Upper lobe of left lung (tissue), 6 donors: Measurements from ENCODE around the gene MTFMT. TPM values are rescaled to one million over a fixed set of nuclear protein-coding genes. Genes with fewer than 3 reads are reported as not detected.

Experiments
- ATAC-seq, 2 donors: fragments of 200-7000 bp; cut with Tn5 transposase; one replicate each; pipeline ENCODE4 v1.9.1; 2022; ENCODE audit warnings: mild to moderate bottlenecking in 2 of 2, moderate library complexity in 2 of 2; ENCODE audit not compliant: low FRiP score in 2 of 2
- DNase-seq, 2 donors: peaks; one replicate each; pipeline ENCODE4 v3.0.0-alpha.2; 2019 to 2020
- H3K27ac ChIP-seq, 4 donors: fragments of 200-600 bp; sonication (generic); one replicate each; pipeline ENCODE4 v1.5.1; 2016 to 2019
- H3K27me3 ChIP-seq, 4 donors: fragments of 200-600 bp; sonication (generic); one replicate each; pipeline ENCODE4 v1.5.1; 2017 to 2019
- H3K36me3 ChIP-seq, 4 donors: fragments of 200-600 bp; sonication (generic); one replicate each; pipeline ENCODE4 v1.5.1; 2016 to 2019
- H3K4me1 ChIP-seq, 4 donors: fragments of 200-600 bp; sonication (generic); one replicate each; pipeline ENCODE4 v1.5.1; 2018 to 2019
- H3K4me3 ChIP-seq, 4 donors: fragments of 200-600 bp; sonication (generic); one replicate each; pipeline ENCODE4 v1.5.1; 2017 to 2019; ENCODE audit warnings: mild to moderate bottlenecking in 2 of 4, moderate library complexity in 1 of 4
- H3K9me3 ChIP-seq, 4 donors: fragments of 200-600 bp; sonication (generic); one replicate each; pipeline ENCODE4 v1.5.1; 2018 to 2019
- EP300 ChIP-seq, 4 donors: sonication (generic); formaldehyde crosslinking; IDR thresholded peaks; one replicate each; pipeline ENCODE4 v1.5.1; 2017; ENCODE audit warnings: antibody characterized with exemption in 4 of 4, control low read depth in 2 of 4
- POLR2A ChIP-seq, 4 donors: fragments of 450-650 bp; IDR thresholded peaks; one replicate each; pipeline ENCODE4 v1.5.1; 2016 to 2017; ENCODE audit warnings: antibody characterized with exemption in 4 of 4, mild to moderate bottlenecking in 2 of 4
- POLR2AphosphoS5 ChIP-seq, 2 donors: sonication (generic); formaldehyde crosslinking; IDR thresholded peaks; one replicate each; pipeline ENCODE4 v1.5.1; 2017; ENCODE audit warnings: antibody characterized with exemption in 2 of 2
- WGBS, 2 donors: methylation state at CpG; one replicate each; pipeline ENCODE4 v1.1.5; 2017 to 2018; 5-methylcytosine and 5-hydroxymethylcytosine counted together
- total RNA-seq, 6 donors: library from RNA; depleted of rRNA in 4 of 6; stranded (reverse); fragments of >200 nt in 4 of 6; gene quantifications; one replicate each; pipeline versions ENCODE4 v1.1.0 to v1.2.1, GENCODE V29; 2016 to 2021
- TF ChIP-seq, protein P1 (sequence below), 6 experiments: fragments of 450-650 bp in 4 of 6; fragments of 200-600 bp in 2 of 6; sonication (generic) in 2 of 6; IDR thresholded peaks; one replicate each; pipeline ENCODE4 v1.5.1; 2016 to 2019; ENCODE audit warnings: antibody characterized with exemption in 6 of 6
- donor health status: DM: no; HTN: no; CAD: no; lungs with moderate emphysema.
- donor health status: DM: no; HTN: yes; CAD: no; lungs with severe emphysema.

Gene MTFMT
- total RNA-seq, 6 donors from 2014 or later, result 15.8 to 35.6 (median 25.5) TPM

DNA sequence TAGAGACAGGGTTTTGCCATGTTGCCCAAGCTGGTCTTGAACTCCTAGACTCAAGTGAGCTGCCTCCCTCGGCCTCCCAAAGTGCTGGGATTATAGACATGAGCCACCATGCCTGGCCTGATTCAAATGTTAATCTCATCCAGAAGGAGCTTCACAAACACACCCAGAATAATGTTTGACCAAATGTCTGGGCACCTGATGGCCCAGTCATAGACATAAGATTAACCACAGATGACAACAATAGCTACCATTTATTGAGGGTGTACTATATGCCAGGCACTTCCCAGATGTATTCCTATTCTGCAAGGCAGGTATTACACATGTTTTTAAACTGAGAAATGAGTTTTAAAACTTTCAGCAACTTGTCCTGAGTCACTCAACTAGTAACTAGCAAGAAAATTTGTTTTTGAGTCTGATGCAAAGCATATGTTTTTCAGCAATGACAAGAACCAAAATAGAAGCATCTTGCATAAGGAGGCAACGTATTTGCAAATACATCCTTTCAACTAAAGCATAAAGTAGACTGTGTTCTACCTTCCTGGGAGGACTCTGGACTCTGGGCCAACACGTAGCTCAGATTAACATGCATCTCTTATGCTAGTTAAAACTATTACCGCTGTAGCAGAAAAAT is 31.6 kb downstream of the MTFMT start:
- no peak overlapping the region for H3K4me3 ChIP-seq
- peaks cover 0 to 10% (median 3%) of the 10 kb centered on the region in 4 donors for H3K36me3 ChIP-seq
- H3K4me1 ChIP-seq, result no peaks in the 10 kb centered on the region
- DNase-seq, result no peak
- H3K27ac ChIP-seq, result no peak overlapping the region
- WGBS, 2 donors, result 82 to 92% methylated on average over 4 of the region's 4 CpGs
- no peaks in the 10 kb centered on the region for H3K9me3 ChIP-seq
- H3K27me3 ChIP-seq, result no peaks in the 10 kb centered on the region
- ATAC-seq, result no peak
- TF ChIP-seq POLR2A (IDR thresholded peaks at IDR 0.05) (no peak), POLR2AphosphoS5 (IDR thresholded peaks at IDR 0.05) (no peak), EP300 (IDR thresholded peaks at IDR 0.05) (no peak)
- TF ChIP-seq, protein P1, sequence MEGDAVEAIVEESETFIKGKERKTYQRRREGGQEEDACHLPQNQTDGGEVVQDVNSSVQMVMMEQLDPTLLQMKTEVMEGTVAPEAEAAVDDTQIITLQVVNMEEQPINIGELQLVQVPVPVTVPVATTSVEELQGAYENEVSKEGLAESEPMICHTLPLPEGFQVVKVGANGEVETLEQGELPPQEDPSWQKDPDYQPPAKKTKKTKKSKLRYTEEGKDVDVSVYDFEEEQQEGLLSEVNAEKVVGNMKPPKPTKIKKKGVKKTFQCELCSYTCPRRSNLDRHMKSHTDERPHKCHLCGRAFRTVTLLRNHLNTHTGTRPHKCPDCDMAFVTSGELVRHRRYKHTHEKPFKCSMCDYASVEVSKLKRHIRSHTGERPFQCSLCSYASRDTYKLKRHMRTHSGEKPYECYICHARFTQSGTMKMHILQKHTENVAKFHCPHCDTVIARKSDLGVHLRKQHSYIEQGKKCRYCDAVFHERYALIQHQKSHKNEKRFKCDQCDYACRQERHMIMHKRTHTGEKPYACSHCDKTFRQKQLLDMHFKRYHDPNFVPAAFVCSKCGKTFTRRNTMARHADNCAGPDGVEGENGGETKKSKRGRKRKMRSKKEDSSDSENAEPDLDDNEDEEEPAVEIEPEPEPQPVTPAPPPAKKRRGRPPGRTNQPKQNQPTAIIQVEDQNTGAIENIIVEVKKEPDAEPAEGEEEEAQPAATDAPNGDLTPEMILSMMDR (IDR thresholded peaks at IDR 0.05), result no peak

DNA sequence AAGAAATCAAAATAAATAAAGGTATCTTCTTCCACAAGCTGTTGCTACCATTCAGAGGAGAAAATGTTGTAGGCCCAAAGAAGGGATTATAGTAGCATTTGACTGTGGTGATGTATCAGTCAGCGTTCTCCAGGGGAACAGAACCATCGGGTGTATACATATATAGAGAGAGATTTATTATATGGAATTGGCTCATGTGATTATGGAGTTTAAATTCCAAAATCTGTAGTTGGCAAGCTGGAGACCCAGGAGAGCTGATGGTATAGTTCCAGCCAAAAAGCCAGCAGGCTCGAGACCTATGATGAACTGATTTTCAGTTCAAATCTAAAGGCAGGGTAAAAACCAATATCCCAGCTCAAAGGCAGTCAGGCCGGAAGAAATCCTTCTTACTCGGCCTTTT is 32.4 kb downstream of the MTFMT start:
- H3K4me3 ChIP-seq, result no peak overlapping the region
- WGBS, 2 donors, result 71 to 72% methylated on average over 5 of the region's 5 CpGs
- no peak for ATAC-seq
- no peaks in the 10 kb centered on the region for H3K27me3 ChIP-seq
- H3K4me1 ChIP-seq, result no peaks in the 10 kb centered on the region
- peaks cover 0 to 5% (median 0%) of the 10 kb centered on the region in 4 donors for H3K36me3 ChIP-seq
- TF ChIP-seq POLR2AphosphoS5 (IDR thresholded peaks at IDR 0.05) (no peak), POLR2A (IDR thresholded peaks at IDR 0.05) (no peak)
- H3K9me3 ChIP-seq, result no peaks in the 10 kb centered on the region
- no peak overlapping the region for H3K27ac ChIP-seq
- no peak for DNase-seq

DNA sequence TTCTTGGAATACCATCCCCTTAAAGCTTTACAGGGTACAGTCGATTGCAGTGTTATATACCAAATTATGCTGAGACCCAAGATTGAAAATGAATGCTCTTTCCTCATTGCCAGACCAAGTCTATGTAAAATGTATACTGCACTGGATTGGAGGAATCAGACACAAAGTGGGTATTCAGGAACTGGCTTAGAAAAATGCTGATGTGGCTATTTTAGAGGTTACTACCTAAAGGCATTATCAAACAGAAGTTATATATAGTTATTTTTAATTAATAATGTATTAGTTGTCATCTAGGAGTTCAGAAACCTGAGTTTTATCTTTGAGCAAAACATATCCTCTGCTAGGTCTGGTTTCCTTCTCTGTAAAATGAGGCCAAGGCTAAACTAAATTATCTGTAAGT is 36.1 kb downstream of the MTFMT start:
- Histone ChIP-seq H3K36me3 (no peaks in the 10 kb centered on the region), H3K27me3 (no peaks in the 10 kb centered on the region), H3K27ac (no peak overlapping the region), H3K4me1 (peaks cover 0 to 14% (median 5%) of the 10 kb centered on the region in 4 donors), H3K9me3 (no peaks in the 10 kb centered on the region), H3K4me3 (no peak overlapping the region)
- TF ChIP-seq POLR2AphosphoS5 (IDR thresholded peaks at IDR 0.05), result no peak
- TF ChIP-seq POLR2A (IDR thresholded peaks at IDR 0.05), result no peak
- TF ChIP-seq EP300 (IDR thresholded peaks at IDR 0.05), result no peak
- TF ChIP-seq, protein P1 (IDR thresholded peaks at IDR 0.05), result no peak
- WGBS, 2 donors, result 45 to 50% methylated on average over 1 of the region's 1 CpG
- no peak for DNase-seq
- no peak for ATAC-seq

DNA sequence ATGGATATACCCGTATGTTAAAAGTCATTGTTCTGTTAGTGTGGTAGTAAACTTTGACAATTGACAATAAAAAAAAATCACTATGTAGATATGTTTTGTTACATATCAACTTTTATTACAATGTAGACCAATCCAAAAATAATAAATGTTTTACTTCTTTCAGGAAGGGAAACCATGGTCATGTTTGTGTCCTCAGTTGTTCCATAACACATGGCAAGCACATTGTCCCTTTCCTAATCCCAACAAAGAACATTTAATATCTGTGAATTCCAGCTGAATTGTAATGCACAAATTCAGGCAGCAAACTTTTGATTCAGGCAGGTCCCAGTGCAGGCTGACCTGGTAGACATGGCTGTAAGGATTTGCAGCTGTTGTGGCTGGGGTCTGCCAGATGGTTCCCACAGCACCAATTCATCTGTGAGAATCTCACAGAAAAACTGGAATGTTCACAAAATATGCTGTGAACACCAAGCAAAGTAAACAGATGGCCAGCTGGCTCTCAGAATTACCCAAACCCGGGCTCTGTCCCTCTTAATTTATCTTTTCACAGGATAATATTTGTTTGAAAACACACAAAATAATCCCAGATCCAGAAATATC is 37.8 kb downstream of the MTFMT start:
- 70 to 71% methylated on average over 2 of the region's 2 CpGs for WGBS, 2 donors
- TF ChIP-seq, protein P1 (IDR thresholded peaks at IDR 0.05), result no peak
- no peak for TF ChIP-seq EP300 (IDR thresholded peaks at IDR 0.05)
- TF ChIP-seq POLR2AphosphoS5 (IDR thresholded peaks at IDR 0.05), result no peak
- TF ChIP-seq POLR2A (IDR thresholded peaks at IDR 0.05), result no peak
- Histone ChIP-seq H3K4me1 (peaks cover 13 to 31% (median 15%) of the 10 kb centered on the region in 4 donors), H3K36me3 (no peaks in the 10 kb centered on the region), H3K9me3 (no peaks in the 10 kb centered on the region), H3K4me3 (no peak overlapping the region), H3K27me3 (no peaks in the 10 kb centered on the region), H3K27ac (no peak overlapping the region)
- DNase-seq (no peak), ATAC-seq (no peak)

DNA sequence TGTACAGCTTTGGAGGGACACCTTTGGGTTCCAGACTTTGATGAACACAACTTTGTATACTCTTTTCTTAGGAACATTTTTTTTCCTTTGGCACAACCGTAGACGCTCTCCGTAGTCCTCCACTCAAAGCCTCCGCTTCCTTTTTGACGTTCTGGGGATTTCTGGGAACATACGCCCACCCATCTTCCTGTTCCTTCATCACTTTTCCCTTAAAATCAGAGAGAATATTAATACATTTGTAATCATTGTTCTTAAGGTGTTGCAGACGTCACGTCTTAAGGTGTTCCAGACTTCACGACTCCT is 39.3 kb downstream of the MTFMT start:
- DNase-seq (no peak), ATAC-seq (no peak)
- TF ChIP-seq EP300 (IDR thresholded peaks at IDR 0.05) (no peak), POLR2A (IDR thresholded peaks at IDR 0.05) (no peak), POLR2AphosphoS5 (IDR thresholded peaks at IDR 0.05) (no peak)
- TF ChIP-seq, protein P1 (IDR thresholded peaks at IDR 0.05), result no peak
- H3K36me3 ChIP-seq, result no peaks in the 10 kb centered on the region
- H3K27ac ChIP-seq, result peak overlapping the region; percentile 92 to 98 (median 93)
- peaks cover 24 to 45% (median 26%) of the 10 kb centered on the region in 4 donors for H3K4me1 ChIP-seq
- H3K27me3 ChIP-seq, result no peaks in the 10 kb centered on the region
- H3K4me3 ChIP-seq, result peak overlapping the region; percentile 7 to 99 (median 81)
- WGBS, 2 donors, result 3 to 6% methylated on average over 9 of the region's 9 CpGs
- no peaks in the 10 kb centered on the region for H3K9me3 ChIP-seq
